HG02852 (cell line): Measurements from ENCODE around the gene WDPCP.
"Not testable (repeated sequence)": the region's sequence is repeated elsewhere in the genome, so short reads cannot be mapped to it uniquely, and the experiment has no call there.

Experiments
- ATAC-seq: cut with Tn5 transposase; IDR thresholded peaks from one replicate; pipeline ENCODE4 v1.9.1; 2021; ENCODE audit warnings: mild to moderate bottlenecking, moderate library complexity; ENCODE audit not compliant: unreplicated experiment

Gene WDPCP

GRCh38 chr2:63374341-63374740, 213.9 kb downstream of the WDPCP start:
- ATAC-seq, result no peak

GRCh38 chr2:63372549-63372948, 215.7 kb downstream of the WDPCP start:
- no peak for ATAC-seq

GRCh38 chr2:63369146-63369545, 219.1 kb downstream of the WDPCP start:
- no peak for ATAC-seq

- no peak for ATAC-seq
Observed at GRCh38 chr2:63364866-63365265, 223.4 kb downstream of the WDPCP start.

GRCh38 chr2:63357722-63358121, 230.6 kb downstream of the WDPCP start:
- not testable (repeated sequence) for ATAC-seq

- no peak for ATAC-seq
Observed at GRCh38 chr2:63347361-63347760, 240.9 kb downstream of the WDPCP start.

- ATAC-seq, result no peak
Observed at GRCh38 chr2:63346411-63346810, 241.9 kb downstream of the WDPCP start.

GRCh38 chr2:63345285-63345633, 243.0 kb downstream of the WDPCP start:
- ATAC-seq, result no peak

- no peak for ATAC-seq
Observed at GRCh38 chr2:63344575-63345284, 243.5 kb downstream of the WDPCP start.

- ATAC-seq, result no peak
Observed at GRCh38 chr2:63343397-63344109, 244.7 kb downstream of the WDPCP start.

- no peak for ATAC-seq
Observed at GRCh38 chr2:63340443-63340842, 247.8 kb downstream of the WDPCP start.

- ATAC-seq, result no peak
Observed at GRCh38 chr2:63334910-63335309, 253.4 kb downstream of the WDPCP start.

GRCh38 chr2:63326473-63326872, 261.8 kb downstream of the WDPCP start:
- ATAC-seq, result no peak

- ATAC-seq, result not testable (repeated sequence)
Observed at GRCh38 chr2:63323662-63324061, 264.6 kb downstream of the WDPCP start.

- not testable (repeated sequence) for ATAC-seq
Observed at GRCh38 chr2:63321973-63322372, 266.3 kb downstream of the WDPCP start.

GRCh38 chr2:63320669-63321068, 267.6 kb downstream of the WDPCP start:
- no peak for ATAC-seq

- ATAC-seq, result no peak
Observed at GRCh38 chr2:63310614-63311013, 277.7 kb downstream of the WDPCP start.

- no peak for ATAC-seq
Observed at GRCh38 chr2:63301481-63301880, 286.8 kb downstream of the WDPCP start.

- no peak for ATAC-seq
Observed at GRCh38 chr2:63300835-63301234, 287.4 kb downstream of the WDPCP start.

GRCh38 chr2:63287956-63288355, 300.3 kb downstream of the WDPCP start:
- no peak for ATAC-seq

GRCh38 chr2:63286520-63286919, 301.8 kb downstream of the WDPCP start:
- ATAC-seq, result not testable (repeated sequence)

- ATAC-seq, result no peak
Observed at GRCh38 chr2:63283273-63283672, 305.0 kb downstream of the WDPCP start.

GRCh38 chr2:63272560-63272959, 315.7 kb downstream of the WDPCP start:
- no peak for ATAC-seq
